Measurements from ENCODE around the gene CALU. TPM values are rescaled to one million over a fixed set of nuclear protein-coding genes. Genes with fewer than 3 reads are reported as not detected.

The CALU gene
- polyA plus RNA-seq, 1 donor (not counting 4 experiments of a cell fraction or from before 2014, with no cell fraction given): 155 TPM

DNA sequence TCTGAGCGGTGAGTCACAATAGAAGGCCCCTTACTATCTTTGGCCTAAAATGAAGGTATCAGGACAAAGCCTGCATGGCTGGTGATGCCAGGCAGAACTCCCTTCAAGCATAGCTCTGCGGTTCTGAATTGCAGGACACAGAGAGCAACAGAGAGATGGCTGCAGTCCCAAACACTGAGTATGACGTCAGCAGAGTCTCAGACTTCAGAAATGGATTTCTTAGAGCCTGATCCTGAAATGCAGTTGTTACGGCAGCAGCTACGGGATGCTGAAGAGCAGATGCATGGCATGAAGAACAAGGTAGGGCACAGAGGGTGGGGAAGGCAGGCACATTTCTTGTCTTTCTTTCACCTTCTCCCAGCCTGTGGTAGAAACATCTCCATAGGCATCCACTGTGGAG, 66.1 kb downstream of the CALU start:
- no peaks in the 10 kb centered on the region for H3K79me2 ChIP-seq (ENCODE audit: control insufficient read depth, insufficient read depth, low read length)
- TF ChIP-seq EZH2 (IDR thresholded peaks at IDR 0.05; ENCODE audit: low read length) (no peak), CTCF (optimal IDR thresholded peaks at IDR 0.05 in 1 of 3, IDR thresholded peaks at IDR 0.05 in 1 of 3, conservative IDR thresholded peaks at IDR 0.05 in 1 of 3; ENCODE audit: extremely low read depth in 1 of 3, insufficient read depth in 2 of 3, low read length in 3 of 3) (no peak)
- no peak overlapping the region for H3K27ac ChIP-seq (ENCODE audit: control insufficient read depth, insufficient read depth, low read length)
- no peak overlapping the region for H3K4me2 ChIP-seq (ENCODE audit: control insufficient read depth, extremely low read depth, insufficient read depth, low read depth, low read length)
- dilution Hi-C loops (cut with MboI; ENCODE audit: extremely low pct_ligation_motif_present, low sequenced_read_pairs): no loop called here
- no peaks in the 10 kb centered on the region for H3K36me3 ChIP-seq (ENCODE audit: control insufficient read depth in 2 of 2, extremely low read depth in 1 of 2, insufficient read depth in 2 of 2, low read length in 2 of 2)
- DNase-seq (ENCODE audit: low read depth, low spot score) (no peak), FAIRE-seq (no peak)
- no peak overlapping the region for H3K9ac ChIP-seq (ENCODE audit: control insufficient read depth, extremely low read depth, insufficient read depth, low read length)
- H4K20me1 ChIP-seq (ENCODE audit: control insufficient read depth, extremely low read depth, insufficient read depth, low read length): no peaks in the 10 kb centered on the region
- H3K4me3 ChIP-seq (ENCODE audit: control insufficient read depth in 2 of 3, extremely low read depth in 1 of 3, insufficient read depth in 2 of 3, low read depth in 1 of 3, low read length in 3 of 3): no peak overlapping the region
- H3K9me1 ChIP-seq (ENCODE audit: control insufficient read depth, extremely low read depth, insufficient read depth, low read length): no peaks in the 10 kb centered on the region
- H3K9me3 ChIP-seq (ENCODE audit: control insufficient read depth, low read depth, low read length): no peaks in the 10 kb centered on the region
- peaks cover 3% of the 10 kb centered on the region for H3K27me3 ChIP-seq (ENCODE audit: control insufficient read depth, extremely low read depth, insufficient read depth, low read length)
- H3K4me1 ChIP-seq (ENCODE audit: control insufficient read depth, extremely low read depth, insufficient read depth, low read length): no peaks in the 10 kb centered on the region
- H2AFZ ChIP-seq (ENCODE audit: control insufficient read depth, low read length): no peak overlapping the region

GRCh38 chr7:128807191-128807590, 68.0 kb downstream of the CALU start:
- H3K27ac ChIP-seq (ENCODE audit: control insufficient read depth, insufficient read depth, low read length): no peak overlapping the region
- TF ChIP-seq CTCF (optimal IDR thresholded peaks at IDR 0.05 in 1 of 3, IDR thresholded peaks at IDR 0.05 in 1 of 3, conservative IDR thresholded peaks at IDR 0.05 in 1 of 3; ENCODE audit: extremely low read depth in 1 of 3, insufficient read depth in 2 of 3, low read length in 3 of 3) (no peak), EZH2 (IDR thresholded peaks at IDR 0.05; ENCODE audit: low read length) (no peak)
- no peak for FAIRE-seq
- no peak overlapping the region for H2AFZ ChIP-seq (ENCODE audit: control insufficient read depth, low read length)
- H3K9me1 ChIP-seq (ENCODE audit: control insufficient read depth, extremely low read depth, insufficient read depth, low read length): no peaks in the 10 kb centered on the region
- H3K36me3 ChIP-seq (ENCODE audit: control insufficient read depth in 2 of 2, extremely low read depth in 1 of 2, insufficient read depth in 2 of 2, low read length in 2 of 2): no peaks in the 10 kb centered on the region
- H4K20me1 ChIP-seq (ENCODE audit: control insufficient read depth, extremely low read depth, insufficient read depth, low read length): no peaks in the 10 kb centered on the region
- H3K4me1 ChIP-seq (ENCODE audit: control insufficient read depth, extremely low read depth, insufficient read depth, low read length): no peaks in the 10 kb centered on the region
- no peak overlapping the region for H3K4me2 ChIP-seq (ENCODE audit: control insufficient read depth, extremely low read depth, insufficient read depth, low read depth, low read length)
- H3K4me3 ChIP-seq (ENCODE audit: control insufficient read depth in 2 of 3, extremely low read depth in 1 of 3, insufficient read depth in 2 of 3, low read depth in 1 of 3, low read length in 3 of 3): no peak overlapping the region
- no peaks in the 10 kb centered on the region for H3K9me3 ChIP-seq (ENCODE audit: control insufficient read depth, low read depth, low read length)
- no peak for DNase-seq (ENCODE audit: low read depth, low spot score)
- H3K9ac ChIP-seq (ENCODE audit: control insufficient read depth, extremely low read depth, insufficient read depth, low read length): no peak overlapping the region
- H3K79me2 ChIP-seq (ENCODE audit: control insufficient read depth, insufficient read depth, low read length): no peaks in the 10 kb centered on the region
- peaks cover 3% of the 10 kb centered on the region for H3K27me3 ChIP-seq (ENCODE audit: control insufficient read depth, extremely low read depth, insufficient read depth, low read length)
- dilution Hi-C loops (cut with MboI; ENCODE audit: extremely low pct_ligation_motif_present, low sequenced_read_pairs): no loop called here

Measured in keratinocyte (primary cell).